Keratinocyte (primary cell): ENCODE data around the gene FLYWCH2. TPM values are rescaled to one million over a fixed set of nuclear protein-coding genes. Genes with fewer than 3 reads are reported as not detected.

Experiments used
- DNase-seq: peaks from one replicate; pipeline ENCODE4 v3.0.0-alpha.2; 2011; ENCODE audit warnings: low read depth, missing footprints, low spot score
- FAIRE-seq: peaks from 2 replicates; lab custom pipeline; 2011; peaks lifted over from hg19 to GRCh38; lab: Jason Lieb, UNC
- H2AFZ ChIP-seq: 2 replicates; pipeline ENCODE4 v1.6.0; 2012; ENCODE audit warnings: low read length, control low read depth, inconsistent platforms; ENCODE audit not compliant: control insufficient read depth
- H3K27ac ChIP-seq: 2 replicates; pipeline ENCODE4 v1.5.1; 2011; ENCODE audit warnings: low read length; ENCODE audit not compliant: control insufficient read depth, insufficient read depth
- H3K27me3 ChIP-seq: 3 replicates; pipeline ENCODE4 v1.6.0; 2011; ENCODE audit warnings: low read length; ENCODE audit not compliant: control insufficient read depth, insufficient read depth; ENCODE audit errors: extremely low read depth
- H3K36me3 ChIP-seq, 2 experiments: 2 replicates in 1 of 2; 3 replicates in 1 of 2; pipeline ENCODE4 v1.5.1; 2011; ENCODE audit warnings: low read length in 2 of 2, mild to moderate bottlenecking in 1 of 2; ENCODE audit not compliant: control insufficient read depth in 2 of 2, insufficient read depth in 2 of 2; ENCODE audit errors: extremely low read depth in 1 of 2
- H3K4me1 ChIP-seq: 3 replicates; pipeline ENCODE4 v1.5.1; 2011; ENCODE audit warnings: low read length; ENCODE audit not compliant: control insufficient read depth, insufficient read depth; ENCODE audit errors: extremely low read depth
- H3K4me2 ChIP-seq: 3 replicates; pipeline ENCODE4 v1.6.0; 2011; ENCODE audit warnings: low read depth, low read length; ENCODE audit not compliant: control insufficient read depth, insufficient read depth; ENCODE audit errors: extremely low read depth
- H3K4me3 ChIP-seq, 3 experiments: fragments of 200-600 bp in 1 of 3; sonication (generic) in 1 of 3; 2 replicates in 2 of 3; 3 replicates in 1 of 3; pipeline ENCODE4 v1.5.1; 2011 to 2016; ENCODE audit warnings: low read length in 3 of 3, mild to moderate bottlenecking in 3 of 3, control low read depth in 2 of 3, inconsistent platforms in 1 of 3, low read depth in 1 of 3, mixed read lengths in 1 of 3, mixed run types in 1 of 3, moderate library complexity in 1 of 3; ENCODE audit not compliant: control insufficient read depth in 2 of 3, insufficient read depth in 2 of 3; ENCODE audit errors: extremely low read depth in 1 of 3
- H3K79me2 ChIP-seq: 2 replicates; pipeline ENCODE4 v1.6.0; 2012; ENCODE audit warnings: low read length; ENCODE audit not compliant: control insufficient read depth, insufficient read depth
- H3K9ac ChIP-seq: 3 replicates; pipeline ENCODE4 v1.6.0; 2011; ENCODE audit warnings: low read length; ENCODE audit not compliant: control insufficient read depth, insufficient read depth; ENCODE audit errors: extremely low read depth
- H3K9me1 ChIP-seq: 3 replicates; pipeline ENCODE4 v1.6.0; 2011; ENCODE audit warnings: low read length; ENCODE audit not compliant: control insufficient read depth, insufficient read depth; ENCODE audit errors: extremely low read depth
- H3K9me3 ChIP-seq: 2 replicates; pipeline ENCODE4 v1.5.1; 2012; ENCODE audit warnings: low read depth, low read length; ENCODE audit not compliant: control insufficient read depth
- H4K20me1 ChIP-seq: 3 replicates; pipeline ENCODE4 v1.6.0; 2011; ENCODE audit warnings: low read length; ENCODE audit not compliant: control insufficient read depth, insufficient read depth; ENCODE audit errors: extremely low read depth
- CTCF ChIP-seq, 3 experiments: IDR thresholded peaks in 1 of 3; conservative IDR thresholded peaks in 1 of 3; optimal IDR thresholded peaks in 1 of 3; 2 replicates in 2 of 3; 3 replicates in 1 of 3; pipeline versions ENCODE3 to v1.5.1; 2011; ENCODE audit warnings: low read length in 3 of 3, mild to moderate bottlenecking in 3 of 3, moderate library complexity in 2 of 3, control low read depth in 1 of 3, inconsistent platforms in 1 of 3; ENCODE audit not compliant: insufficient read depth in 2 of 3; ENCODE audit errors: extremely low read depth in 1 of 3
- EZH2 ChIP-seq: IDR thresholded peaks from one replicate; pipeline ENCODE4 v1.6.1; 2012; ENCODE audit warnings: inconsistent platforms, mild to moderate bottlenecking, low read length, moderate library complexity
- dilution Hi-C: fragments of 300-500 bp; cut with MboI; formaldehyde crosslinking; loops from one replicate; pipeline ENCODE4 v1.7.0; 2020; ENCODE audit warnings: low sequenced_read_pairs; ENCODE audit not compliant: extremely low pct_ligation_motif_present
- polyA plus RNA-seq, 5 experiments: library from polyadenylated mRNA; depleted of rRNA in 3 of 5; stranded (reverse) in 3 of 5; stranded (forward) in 1 of 5; unstranded in 1 of 5; fragments of >200 nt; gene quantifications; 1 replicate in 1 of 5; 2 replicates in 3 of 5; 3 replicates in 1 of 5; pipeline versions ENCODE4 v1.2.1 to v1.2.3, GENCODE V29; 2011 to 2012; ENCODE audit warnings: missing spikeins in 2 of 5, low read depth in 1 of 5, low replicate concordance in 1 of 5

FLYWCH2 gene
- polyA plus RNA-seq, 1 donor (not counting 4 experiments of a cell fraction or from before 2014, with no cell fraction given) = 10.1 TPM

- no peak for TF ChIP-seq EZH2
- no peak for TF ChIP-seq CTCF (optimal IDR thresholded peaks at IDR 0.05 in 1 of 3, IDR thresholded peaks at IDR 0.05 in 1 of 3, conservative IDR thresholded peaks at IDR 0.05 in 1 of 3; ENCODE audit: extremely low read depth in 1 of 3, insufficient read depth in 2 of 3, low read length in 3 of 3)
- H2AFZ ChIP-seq = no peak overlapping the region
- no peaks in the 10 kb centered on the region for H3K9me1 ChIP-seq
- no peak for FAIRE-seq
- no peak overlapping the region for H3K4me2 ChIP-seq
- H3K9me3 ChIP-seq = no peaks in the 10 kb centered on the region
- H4K20me1 ChIP-seq = no peaks in the 10 kb centered on the region
- H3K4me1 ChIP-seq = peaks cover 15% of the 10 kb centered on the region
- H3K79me2 ChIP-seq = no peaks in the 10 kb centered on the region
- no peaks in the 10 kb centered on the region for H3K36me3 ChIP-seq
- H3K27me3 ChIP-seq = no peaks in the 10 kb centered on the region
- H3K4me3 ChIP-seq = no peak overlapping the region
- dilution Hi-C loops = no loop called here
- H3K27ac ChIP-seq = no peak overlapping the region
- H3K9ac ChIP-seq = no peak overlapping the region
- no peak for DNase-seq
Observed at GRCh38 chr16:2843526-2843925, 39.5 kb upstream of the FLYWCH2 start.

GRCh38 chr16:2845116-2845515 lies 37.9 kb upstream of the FLYWCH2 start:
- dilution Hi-C loops = no loop called here
- no peaks in the 10 kb centered on the region for H3K9me1 ChIP-seq
- no peaks in the 10 kb centered on the region for H4K20me1 ChIP-seq
- H3K4me1 ChIP-seq = peaks cover 10% of the 10 kb centered on the region
- H3K4me2 ChIP-seq = no peak overlapping the region
- H3K79me2 ChIP-seq = no peaks in the 10 kb centered on the region
- no peak for FAIRE-seq
- H2AFZ ChIP-seq = no peak overlapping the region
- no peak for TF ChIP-seq EZH2
- no peak for TF ChIP-seq CTCF (optimal IDR thresholded peaks at IDR 0.05 in 1 of 3, IDR thresholded peaks at IDR 0.05 in 1 of 3, conservative IDR thresholded peaks at IDR 0.05 in 1 of 3; ENCODE audit: extremely low read depth in 1 of 3, insufficient read depth in 2 of 3, low read length in 3 of 3)
- no peaks in the 10 kb centered on the region for H3K27me3 ChIP-seq
- H3K9me3 ChIP-seq = no peaks in the 10 kb centered on the region
- H3K36me3 ChIP-seq = no peaks in the 10 kb centered on the region
- no peak overlapping the region for H3K27ac ChIP-seq
- H3K4me3 ChIP-seq = no peak overlapping the region
- no peak overlapping the region for H3K9ac ChIP-seq
- DNase-seq = no peak
